HEK293 (cell line): Measurements from ENCODE around the gene TCF12.

Experiments
- CTCF ChIA-PET: fragments of 350-600 bp; formaldehyde crosslinking; extraction: SDS; loops from one replicate; lab custom pipeline; 2021; ENCODE audit warnings: antibody characterized with exemption; lab: Yijun Ruan, JAX
- POLR2A ChIA-PET: fragments of 300-600 bp; formaldehyde crosslinking; extraction: SDS; loops from one replicate; lab custom pipeline; 2020; ENCODE audit warnings: antibody characterized with exemption, inconsistent platforms; lab: Yijun Ruan, JAX
- H3K27ac ChIP-seq: fragments of 200-500 bp; sonication (Bioruptor generic); 2 replicates; pipeline ENCODE4 v1.5.1; 2014; ENCODE audit warnings: low read depth, low read length, control low read depth, inconsistent platforms; ENCODE audit errors: extremely low read depth
- H3K36me3 ChIP-seq, 2 experiments: fragments of 200-500 bp in 1 of 2; sonication (Bioruptor generic) in 1 of 2; 1 replicate in 1 of 2; 2 replicates in 1 of 2; pipeline ENCODE4 v1.5.1; 2014 to 2017; ENCODE audit warnings: inconsistent platforms in 2 of 2, low read length in 2 of 2; ENCODE audit not compliant: control insufficient read depth in 2 of 2, insufficient read depth in 1 of 2
- H3K4me1 ChIP-seq: fragments of 200-500 bp; sonication (Bioruptor generic); 2 replicates; pipeline ENCODE4 v1.5.1; 2014; ENCODE audit warnings: mild to moderate bottlenecking, low read length, inconsistent platforms; ENCODE audit not compliant: control insufficient read depth, insufficient read depth
- H3K4me3 ChIP-seq: 2 replicates; pipeline ENCODE4 v1.5.1; 2011; ENCODE audit warnings: low read depth, mild to moderate bottlenecking, control low read depth, low read length, moderate library complexity
- H3K9me3 ChIP-seq: fragments of 200-500 bp; sonication (Bioruptor generic); 2 replicates; pipeline ENCODE4 v1.5.1; 2014; ENCODE audit warnings: low read depth, low read length, inconsistent platforms; ENCODE audit not compliant: control insufficient read depth, insufficient read depth
- HOXC10 ChIP-seq: sonication (generic); formaldehyde crosslinking; IDR thresholded peaks from 2 replicates; pipeline ENCODE4 v1.8.1; 2023; ENCODE audit warnings: mild to moderate bottlenecking, missing genetic modification reagents
- KLF17 ChIP-seq: fragments of 450-650 bp; formaldehyde crosslinking; IDR thresholded peaks from 2 replicates; pipeline ENCODE4 v1.5.1; 2016; ENCODE audit warnings: missing biosample characterization, missing genetic modification characterization
- SALL2 ChIP-seq: fragments of 450-650 bp; formaldehyde crosslinking; IDR thresholded peaks from 2 replicates; pipeline ENCODE4 v1.5.0; 2017; ENCODE audit warnings: missing biosample characterization, mild to moderate bottlenecking, missing genetic modification characterization, borderline replicate concordance
- SCRT1 ChIP-seq: fragments of 450-650 bp; formaldehyde crosslinking; IDR thresholded peaks from 2 replicates; pipeline ENCODE4 v1.5.1; 2016; ENCODE audit warnings: missing biosample characterization, missing genetic modification characterization, borderline replicate concordance
- ZBTB21 ChIP-seq: fragments of 450-650 bp; formaldehyde crosslinking; IDR thresholded peaks from 2 replicates; pipeline ENCODE4 v1.5.1; 2017; ENCODE audit warnings: missing biosample characterization, missing genetic modification characterization
- ZBTB7A ChIP-seq: fragments of 450-650 bp; formaldehyde crosslinking; IDR thresholded peaks from 2 replicates; pipeline ENCODE4 v1.5.1; 2016; ENCODE audit warnings: low read depth, missing biosample characterization, missing genetic modification characterization
- ZBTB8A ChIP-seq: fragments of 450-650 bp; formaldehyde crosslinking; IDR thresholded peaks from 2 replicates; pipeline ENCODE4 v1.5.1; 2016; ENCODE audit warnings: missing biosample characterization, missing genetic modification characterization
- ZFP37 ChIP-seq: fragments of 450-650 bp; formaldehyde crosslinking; IDR thresholded peaks from 2 replicates; pipeline ENCODE4 v1.5.1; 2016; ENCODE audit warnings: missing biosample characterization, missing genetic modification characterization
- ZNF157 ChIP-seq: fragments of 450-650 bp; formaldehyde crosslinking; IDR thresholded peaks from 2 replicates; pipeline ENCODE4 v1.5.1; 2016; ENCODE audit warnings: missing biosample characterization, missing genetic modification characterization
- ZNF175 ChIP-seq: fragments of 450-650 bp; formaldehyde crosslinking; IDR thresholded peaks from 2 replicates; pipeline ENCODE4 v1.5.1; 2016; ENCODE audit warnings: missing biosample characterization, missing genetic modification characterization
- ZNF18 ChIP-seq: fragments of 450-650 bp; formaldehyde crosslinking; IDR thresholded peaks from 2 replicates; pipeline ENCODE4 v1.5.1; 2016; ENCODE audit warnings: missing biosample characterization, missing genetic modification characterization
- ZNF2 ChIP-seq: fragments of 450-650 bp; formaldehyde crosslinking; IDR thresholded peaks from 2 replicates; pipeline ENCODE4 v1.5.1; 2016; ENCODE audit warnings: missing biosample characterization, missing genetic modification characterization
- ZNF311 ChIP-seq: fragments of 450-650 bp; formaldehyde crosslinking; IDR thresholded peaks from 2 replicates; pipeline ENCODE4 v1.5.1; 2017; ENCODE audit warnings: missing biosample characterization, missing genetic modification characterization, borderline replicate concordance
- ZNF335 ChIP-seq: fragments of 450-650 bp; formaldehyde crosslinking; conservative IDR thresholded peaks from 2 replicates; pipeline ENCODE4 v1.5.1; 2016; ENCODE audit warnings: missing biosample characterization, missing genetic modification characterization
- ZNF341 ChIP-seq: fragments of 450-650 bp; formaldehyde crosslinking; IDR thresholded peaks from 2 replicates; pipeline ENCODE4; 2016; ENCODE audit warnings: low read depth, missing biosample characterization, missing genetic modification characterization
- ZNF449 ChIP-seq: fragments of 450-650 bp; formaldehyde crosslinking; IDR thresholded peaks from 2 replicates; pipeline ENCODE4 v1.5.1; 2017; ENCODE audit warnings: missing biosample characterization, mild to moderate bottlenecking, missing genetic modification characterization, moderate library complexity
- ZNF549 ChIP-seq: fragments of 450-650 bp; IDR thresholded peaks from 2 replicates; pipeline ENCODE4 v1.5.1; 2018; ENCODE audit warnings: missing biosample characterization, missing genetic modification characterization, mild to moderate bottlenecking, inconsistent platforms, moderate library complexity
- ZNF585B ChIP-seq: fragments of 450-650 bp; formaldehyde crosslinking; IDR thresholded peaks from 2 replicates; pipeline ENCODE4 v1.5.1; 2016; ENCODE audit warnings: missing biosample characterization, missing genetic modification characterization
- ZNF624 ChIP-seq: fragments of 450-650 bp; formaldehyde crosslinking; IDR thresholded peaks from 2 replicates; pipeline ENCODE4 v1.5.1; 2017; ENCODE audit warnings: missing biosample characterization, missing genetic modification characterization
- ZNF76 ChIP-seq: fragments of 450-650 bp; formaldehyde crosslinking; IDR thresholded peaks from 2 replicates; pipeline ENCODE4; 2016; ENCODE audit warnings: low read depth, missing biosample characterization, missing genetic modification characterization, borderline replicate concordance
- ZNF768 ChIP-seq: fragments of 450-650 bp; formaldehyde crosslinking; IDR thresholded peaks from 2 replicates; pipeline ENCODE4 v1.5.1; 2018; ENCODE audit warnings: missing biosample characterization, mild to moderate bottlenecking, missing genetic modification characterization
- ZNF776 ChIP-seq: fragments of 450-650 bp; formaldehyde crosslinking; IDR thresholded peaks from 2 replicates; pipeline ENCODE4 v1.5.0; 2017; ENCODE audit warnings: missing biosample characterization, missing genetic modification characterization, borderline replicate concordance
- ZNF777 ChIP-seq: fragments of 450-650 bp; formaldehyde crosslinking; IDR thresholded peaks from 2 replicates; pipeline ENCODE4 v1.5.1; 2017; ENCODE audit warnings: missing biosample characterization, missing genetic modification characterization, borderline replicate concordance
- ZNF837 ChIP-seq: fragments of 450-650 bp; formaldehyde crosslinking; IDR thresholded peaks from 2 replicates; pipeline ENCODE4 v1.5.1; 2016; ENCODE audit warnings: missing biosample characterization, missing genetic modification characterization
- TF ChIP-seq, protein P1 (sequence below): fragments of 450-650 bp; formaldehyde crosslinking; IDR thresholded peaks from 2 replicates; pipeline ENCODE4 v1.5.1; 2016; ENCODE audit warnings: missing biosample characterization, missing genetic modification characterization
- TF ChIP-seq, protein P2 (sequence below): fragments of 450-650 bp; formaldehyde crosslinking; IDR thresholded peaks from 2 replicates; pipeline ENCODE4 v1.5.1; 2016; ENCODE audit warnings: missing biosample characterization, missing genetic modification characterization

Gene TCF12

GRCh38 chr15:57326196-57326595 lies 407.8 kb downstream of the TCF12 start:
- CTCF ChIA-PET = no interaction called here
- no peaks in the 10 kb centered on the region for H3K9me3 ChIP-seq
- H3K4me1 ChIP-seq = no peaks in the 10 kb centered on the region
- no peak overlapping the region for H3K27ac ChIP-seq
- no peaks in the 10 kb centered on the region for H3K36me3 ChIP-seq
- POLR2A ChIA-PET = no interaction called here
- no peak for TF ChIP-seq ZNF585B (tag by site-specific recombination)
- TF ChIP-seq ZNF776 (tag by site-specific recombination) = no peak
- TF ChIP-seq ZNF175 = no peak
- no peak for TF ChIP-seq ZNF624 (tag by site-specific recombination)
- TF ChIP-seq, protein P1, sequence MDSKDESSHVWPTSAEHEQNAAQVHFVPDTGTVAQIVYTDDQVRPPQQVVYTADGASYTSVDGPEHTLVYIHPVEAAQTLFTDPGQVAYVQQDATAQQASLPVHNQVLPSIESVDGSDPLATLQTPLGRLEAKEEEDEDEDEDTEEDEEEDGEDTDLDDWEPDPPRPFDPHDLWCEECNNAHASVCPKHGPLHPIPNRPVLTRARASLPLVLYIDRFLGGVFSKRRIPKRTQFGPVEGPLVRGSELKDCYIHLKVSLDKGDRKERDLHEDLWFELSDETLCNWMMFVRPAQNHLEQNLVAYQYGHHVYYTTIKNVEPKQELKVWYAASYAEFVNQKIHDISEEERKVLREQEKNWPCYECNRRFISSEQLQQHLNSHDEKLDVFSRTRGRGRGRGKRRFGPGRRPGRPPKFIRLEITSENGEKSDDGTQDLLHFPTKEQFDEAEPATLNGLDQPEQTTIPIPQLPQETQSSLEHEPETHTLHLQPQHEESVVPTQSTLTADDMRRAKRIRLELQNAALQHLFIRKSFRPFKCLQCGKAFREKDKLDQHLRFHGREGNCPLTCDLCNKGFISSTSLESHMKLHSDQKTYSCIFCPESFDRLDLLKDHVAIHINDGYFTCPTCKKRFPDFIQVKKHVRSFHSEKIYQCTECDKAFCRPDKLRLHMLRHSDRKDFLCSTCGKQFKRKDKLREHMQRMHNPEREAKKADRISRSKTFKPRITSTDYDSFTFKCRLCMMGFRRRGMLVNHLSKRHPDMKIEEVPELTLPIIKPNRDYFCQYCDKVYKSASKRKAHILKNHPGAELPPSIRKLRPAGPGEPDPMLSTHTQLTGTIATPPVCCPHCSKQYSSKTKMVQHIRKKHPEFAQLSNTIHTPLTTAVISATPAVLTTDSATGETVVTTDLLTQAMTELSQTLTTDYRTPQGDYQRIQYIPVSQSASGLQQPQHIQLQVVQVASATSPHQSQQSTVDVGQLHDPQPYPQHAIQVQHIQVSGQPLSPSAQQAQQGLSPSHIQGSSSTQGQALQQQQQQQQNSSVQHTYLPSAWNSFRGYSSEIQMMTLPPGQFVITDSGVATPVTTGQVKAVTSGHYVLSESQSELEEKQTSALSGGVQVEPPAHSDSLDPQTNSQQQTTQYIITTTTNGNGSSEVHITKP = no peak
- TF ChIP-seq ZNF837 (tag by site-specific recombination) = no peak
- TF ChIP-seq ZNF335 (tag by site-specific recombination) = no peak
- no peak for TF ChIP-seq ZNF549 (tag by site-specific recombination)
- TF ChIP-seq ZNF777 (tag by site-specific recombination) = no peak
- TF ChIP-seq, all 188 proteins: peak for 0
- no peak overlapping the region for H3K4me3 ChIP-seq

- H3K4me3 ChIP-seq = no peak overlapping the region
- no peaks in the 10 kb centered on the region for H3K9me3 ChIP-seq
- no peaks in the 10 kb centered on the region for H3K36me3 ChIP-seq
- H3K27ac ChIP-seq = no peak overlapping the region
- no peaks in the 10 kb centered on the region for H3K4me1 ChIP-seq
- CTCF ChIA-PET = interaction anchor here (0.6 to 1.5 kb wide), 3 partner anchors 12 to 181 kb away, joined by 3 read pairs; no protein-coding TSS in a partner anchor
- POLR2A ChIA-PET = interaction anchor here (0.6 kb wide), 1 partner anchor 112 kb away, joined by 3 read pairs; no protein-coding TSS in a partner anchor
- TF ChIP-seq ZBTB7A (tag by site-specific recombination) (no peak), SALL2 (tag by site-specific recombination) (no peak), ZNF2 (tag by site-specific recombination) (no peak), ZFP37 (no peak), ZBTB21 (tag by site-specific recombination) (no peak), ZNF449 (tag by site-specific recombination) (no peak), ZNF18 (tag by site-specific recombination) (no peak), ZNF76 (tag by site-specific recombination) (no peak), ZNF341 (tag by site-specific recombination) (no peak), ZNF157 (tag by site-specific recombination) (no peak), SCRT1 (tag by site-specific recombination) (no peak), ZNF768 (tag by site-specific recombination) (no peak), HOXC10 (CRISPR knock-in tag) (no peak), ZBTB8A (no peak), ZNF585B (tag by site-specific recombination) (no peak), KLF17 (tag by site-specific recombination) (no peak), ZNF311 (tag by site-specific recombination) (no peak)
- TF ChIP-seq, protein P2, sequence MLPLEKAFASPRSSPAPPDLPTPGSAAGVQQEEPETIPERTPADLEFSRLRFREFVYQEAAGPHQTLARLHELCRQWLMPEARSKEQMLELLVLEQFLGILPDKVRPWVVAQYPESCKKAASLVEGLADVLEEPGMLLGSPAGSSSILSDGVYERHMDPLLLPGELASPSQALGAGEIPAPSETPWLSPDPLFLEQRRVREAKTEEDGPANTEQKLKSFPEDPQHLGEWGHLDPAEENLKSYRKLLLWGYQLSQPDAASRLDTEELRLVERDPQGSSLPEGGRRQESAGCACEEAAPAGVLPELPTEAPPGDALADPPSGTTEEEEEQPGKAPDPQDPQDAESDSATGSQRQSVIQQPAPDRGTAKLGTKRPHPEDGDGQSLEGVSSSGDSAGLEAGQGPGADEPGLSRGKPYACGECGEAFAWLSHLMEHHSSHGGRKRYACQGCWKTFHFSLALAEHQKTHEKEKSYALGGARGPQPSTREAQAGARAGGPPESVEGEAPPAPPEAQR = no peak
Measured at GRCh38 chr15:57327985-57328471, 409.6 kb downstream of the TCF12 start.
